ENCODE results near the gene MRPL43.

DNA sequence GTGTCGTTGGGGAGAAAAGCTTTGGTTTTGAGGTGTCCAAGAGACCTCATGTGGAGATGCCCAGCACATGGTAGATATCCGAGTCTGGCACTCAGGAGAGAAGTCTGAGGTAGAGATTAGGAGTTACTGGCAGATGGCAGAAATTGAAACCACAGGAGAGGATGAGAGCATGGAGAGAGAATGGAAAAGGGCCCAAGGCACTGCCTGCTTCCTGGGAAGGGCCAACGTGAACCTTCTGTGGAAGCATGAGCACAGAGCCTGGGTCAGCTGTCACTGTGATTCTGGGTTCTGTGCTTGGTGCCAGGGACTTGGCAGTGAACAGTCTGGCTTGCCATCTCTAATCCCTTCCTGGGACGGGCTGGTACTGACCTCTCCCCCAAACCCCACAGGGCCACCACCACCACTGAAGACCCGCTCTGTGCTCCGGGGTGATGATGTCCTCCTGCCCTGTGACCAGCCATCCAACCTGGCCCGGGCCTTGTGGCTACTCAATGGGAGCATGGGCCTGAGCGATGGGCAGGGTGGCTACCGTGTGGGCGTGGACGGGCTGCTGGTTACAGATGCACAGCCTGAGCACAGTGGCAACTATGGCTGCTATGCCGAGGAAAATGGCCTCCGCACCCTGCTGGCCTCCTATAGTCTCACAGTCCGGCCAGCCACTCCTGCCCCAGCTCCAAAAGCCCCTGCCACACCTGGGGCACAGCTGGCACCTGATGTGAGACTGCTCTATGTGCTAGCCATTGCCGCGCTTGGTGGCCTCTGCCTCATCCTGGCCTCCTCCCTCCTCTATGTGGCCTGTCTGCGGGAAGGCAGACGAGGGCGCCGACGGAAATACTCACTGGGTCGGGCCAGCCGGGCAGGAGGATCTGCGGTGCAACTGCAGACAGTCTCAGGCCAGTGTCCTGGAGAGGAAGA is 4.1 kb downstream of the MRPL43 start:
- TF ChIP-seq POLR2A (IDR thresholded peaks at IDR 0.05; ENCODE audit: low read length) = no peak
- TF ChIP-seq GATA1 (IDR thresholded peaks at IDR 0.05; ENCODE audit: low read depth, low read length) = no peak
